Neural progenitor cell (in vitro differentiated cells): ENCODE results near the gene MCUR1. TPM values are rescaled to one million over a fixed set of nuclear protein-coding genes. Genes with fewer than 3 reads are reported as not detected.
"Not testable (repeated sequence)": the region's sequence is repeated elsewhere in the genome, so short reads cannot be mapped to it uniquely, and the experiment has no call there.

Experiments used
- DNase-seq: peaks from one replicate; pipeline ENCODE4 v3.0.0-alpha.2; 2016; ENCODE audit warnings: low spot score
- H2AFZ ChIP-seq: fragments of 200-600 bp; sonication (generic); replicated peaks from 2 replicates; pipeline ENCODE4 v1.6.1; 2016; ENCODE audit warnings: antibody characterized with exemption
- H3F3A ChIP-seq: fragments of 200-600 bp; sonication (generic); 2 replicates; pipeline ENCODE4 v1.6.1; 2016; ENCODE audit warnings: antibody characterized with exemption, low read depth
- H3K27ac ChIP-seq: fragments of 200-600 bp; sonication (generic); 2 replicates; pipeline ENCODE4 v1.5.1; 2016; ENCODE audit warnings: mild to moderate bottlenecking
- H3K27me3 ChIP-seq: fragments of 200-600 bp; sonication (generic); 2 replicates; pipeline ENCODE4 v1.6.1; 2016; ENCODE audit warnings: mild to moderate bottlenecking, moderate library complexity
- H3K36me3 ChIP-seq: fragments of 200-600 bp; sonication (generic); 2 replicates; pipeline ENCODE4 v1.5.1; 2016
- H3K4me1 ChIP-seq: fragments of 200-600 bp; sonication (generic); 2 replicates; pipeline ENCODE4 v1.6.1; 2016; ENCODE audit warnings: mixed run types
- H3K4me2 ChIP-seq: fragments of 200-600 bp; sonication (generic); 2 replicates; pipeline ENCODE4 v1.6.1; 2016
- H3K4me3 ChIP-seq: fragments of 200-600 bp; sonication (generic); 2 replicates; pipeline ENCODE4 v1.5.1; 2016
- H3K79me2 ChIP-seq: fragments of 200-600 bp; sonication (generic); 2 replicates; pipeline ENCODE4 v1.6.1; 2016; ENCODE audit warnings: low read depth
- H3K9ac ChIP-seq: fragments of 200-600 bp; sonication (generic); 2 replicates; pipeline ENCODE4 v1.6.1; 2016
- H3K9me3 ChIP-seq: fragments of 200-600 bp; sonication (generic); 2 replicates; pipeline ENCODE4 v1.5.1; 2016; ENCODE audit warnings: low read depth
- H4K20me1 ChIP-seq: fragments of 200-600 bp; sonication (generic); 2 replicates; pipeline ENCODE4 v1.6.1; 2016; ENCODE audit warnings: low read depth
- H3K27ac Mint-ChIP-seq: 3 replicates; pipeline ENCODE4 v1.8.0; 2021; ENCODE audit warnings: mixed read lengths
- H3K27me3 Mint-ChIP-seq: 2 replicates; pipeline ENCODE4 v1.8.0; 2022; ENCODE audit warnings: low read depth, mild to moderate bottlenecking, inconsistent platforms, moderate library complexity, mixed read lengths; ENCODE audit not compliant: insufficient read depth
- H3K36me3 Mint-ChIP-seq: 3 replicates; pipeline ENCODE4 v1.8.0; 2021; ENCODE audit warnings: mixed read lengths
- H3K4me1 Mint-ChIP-seq: 3 replicates; pipeline ENCODE4 v1.8.0; 2021; ENCODE audit warnings: mixed read lengths
- H3K4me3 Mint-ChIP-seq: 3 replicates; pipeline ENCODE4 v1.8.0; 2021; ENCODE audit warnings: mild to moderate bottlenecking, moderate library complexity, mixed read lengths
- H3K9me3 Mint-ChIP-seq: 3 replicates; pipeline ENCODE4 v1.8.0; 2020; ENCODE audit warnings: mixed read lengths
- EZH2 ChIP-seq: fragments of 200-600 bp; sonication (generic); IDR thresholded peaks from 2 replicates; pipeline ENCODE4 v1.6.1; 2017; ENCODE audit warnings: antibody characterized with exemption, mild to moderate bottlenecking, moderate library complexity
- EZH2phosphoT487 ChIP-seq: fragments of 200-600 bp; sonication (generic); IDR thresholded peaks from 2 replicates; pipeline ENCODE4 v1.6.1; 2017; ENCODE audit warnings: antibody characterized with exemption
- total RNA-seq: library from RNA; depleted of rRNA; stranded (reverse); fragments of >200 nt; gene quantifications from 2 replicates; pipeline ENCODE4 v1.2.3, GENCODE V29; 2015; ENCODE audit warnings: low replicate concordance
- TF ChIP-seq, protein P1 (sequence below): fragments of 200-600 bp; sonication (generic); IDR thresholded peaks from 2 replicates; pipeline ENCODE4 v1.5.1; 2017; ENCODE audit warnings: antibody characterized with exemption, mild to moderate bottlenecking

The MCUR1 gene
- total RNA-seq, 1 donor from 2014 or later: 16.2 TPM

- H3K79me2 ChIP-seq: no peaks in the 10 kb centered on the region
- peaks cover 3% of the 10 kb centered on the region for H3K27me3 Mint-ChIP-seq
- H3K36me3 Mint-ChIP-seq: no peaks in the 10 kb centered on the region
- peak overlapping the region; percentile 62 for H3K27ac ChIP-seq
- H3K4me2 ChIP-seq: no peak overlapping the region
- H3K27me3 ChIP-seq: no peaks in the 10 kb centered on the region
- no peaks in the 10 kb centered on the region for H3K36me3 ChIP-seq
- TF ChIP-seq, protein P1, sequence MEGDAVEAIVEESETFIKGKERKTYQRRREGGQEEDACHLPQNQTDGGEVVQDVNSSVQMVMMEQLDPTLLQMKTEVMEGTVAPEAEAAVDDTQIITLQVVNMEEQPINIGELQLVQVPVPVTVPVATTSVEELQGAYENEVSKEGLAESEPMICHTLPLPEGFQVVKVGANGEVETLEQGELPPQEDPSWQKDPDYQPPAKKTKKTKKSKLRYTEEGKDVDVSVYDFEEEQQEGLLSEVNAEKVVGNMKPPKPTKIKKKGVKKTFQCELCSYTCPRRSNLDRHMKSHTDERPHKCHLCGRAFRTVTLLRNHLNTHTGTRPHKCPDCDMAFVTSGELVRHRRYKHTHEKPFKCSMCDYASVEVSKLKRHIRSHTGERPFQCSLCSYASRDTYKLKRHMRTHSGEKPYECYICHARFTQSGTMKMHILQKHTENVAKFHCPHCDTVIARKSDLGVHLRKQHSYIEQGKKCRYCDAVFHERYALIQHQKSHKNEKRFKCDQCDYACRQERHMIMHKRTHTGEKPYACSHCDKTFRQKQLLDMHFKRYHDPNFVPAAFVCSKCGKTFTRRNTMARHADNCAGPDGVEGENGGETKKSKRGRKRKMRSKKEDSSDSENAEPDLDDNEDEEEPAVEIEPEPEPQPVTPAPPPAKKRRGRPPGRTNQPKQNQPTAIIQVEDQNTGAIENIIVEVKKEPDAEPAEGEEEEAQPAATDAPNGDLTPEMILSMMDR: no peak
- TF ChIP-seq EZH2phosphoT487 (no peak), EZH2 (no peak)
- H2AFZ ChIP-seq: peak overlapping the region; percentile 71
- H3K4me1 Mint-ChIP-seq: peaks cover 25% of the 10 kb centered on the region
- peaks cover 22% of the 10 kb centered on the region for H3F3A ChIP-seq
- no peak overlapping the region for H3K9ac ChIP-seq
- no peak overlapping the region for H3K27ac Mint-ChIP-seq
- H3K9me3 Mint-ChIP-seq: peaks cover 5% of the 10 kb centered on the region
- DNase-seq: no peak
- peaks cover 28% of the 10 kb centered on the region for H3K4me1 ChIP-seq
- no peak overlapping the region for H3K4me3 Mint-ChIP-seq
- H3K4me3 ChIP-seq: no peak overlapping the region
- no peaks in the 10 kb centered on the region for H4K20me1 ChIP-seq
- no peaks in the 10 kb centered on the region for H3K9me3 ChIP-seq
Measured at GRCh38 chr6:13851330-13851729, 37.0 kb upstream of the MCUR1 start.

DNA sequence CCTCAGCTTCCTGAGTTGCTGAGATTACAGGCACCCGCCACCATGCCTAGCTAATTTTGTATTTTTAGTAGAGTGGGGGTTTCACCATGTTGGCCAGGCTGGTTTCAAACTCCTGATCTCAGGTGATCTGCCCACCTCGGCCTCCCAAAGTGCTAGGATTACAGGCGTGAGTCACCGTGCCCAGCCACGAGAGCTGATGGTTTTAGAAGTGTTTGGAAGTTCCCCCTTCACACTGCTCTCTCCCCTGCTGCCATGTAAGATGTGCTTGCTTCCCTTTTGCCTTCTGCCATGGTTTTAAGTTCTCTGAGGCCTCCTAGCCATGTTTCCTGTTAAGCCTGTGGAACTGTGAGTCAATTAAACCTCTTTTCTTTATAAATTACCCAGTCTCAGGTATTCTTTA, 36.3 kb upstream of the MCUR1 start:
- H3K36me3 Mint-ChIP-seq, H3K27me3 ChIP-seq, H3K4me2 ChIP-seq, H3K9me3 Mint-ChIP-seq, H3K4me3 ChIP-seq, DNase-seq, H3K36me3 ChIP-seq, H3K27me3 Mint-ChIP-seq, H3K4me3 Mint-ChIP-seq, H3K27ac Mint-ChIP-seq, H3K79me2 ChIP-seq, H3K9ac ChIP-seq, H4K20me1 ChIP-seq, H3K9me3 ChIP-seq: not testable (repeated sequence)
- H3F3A ChIP-seq: peaks cover 22% of the 10 kb centered on the region
- peaks cover 25% of the 10 kb centered on the region for H3K4me1 Mint-ChIP-seq
- peaks cover 28% of the 10 kb centered on the region for H3K4me1 ChIP-seq
- H3K27ac ChIP-seq: peak overlapping the region; percentile 62
- peak overlapping the region; percentile 71 for H2AFZ ChIP-seq

- H3K4me2 ChIP-seq: no peak overlapping the region
- Mint-ChIP-seq H3K27me3 (no peaks in the 10 kb centered on the region), H3K27ac (no peak overlapping the region), H3K36me3 (no peaks in the 10 kb centered on the region), H3K4me1 (peaks cover 25% of the 10 kb centered on the region), H3K4me3 (no peak overlapping the region), H3K9me3 (peaks cover 3% of the 10 kb centered on the region)
- no peaks in the 10 kb centered on the region for H3K79me2 ChIP-seq
- TF ChIP-seq, protein P1: no peak
- TF ChIP-seq EZH2phosphoT487 (no peak), EZH2 (no peak)
- H3K27ac ChIP-seq: no peak overlapping the region
- H3K36me3 ChIP-seq: no peaks in the 10 kb centered on the region
- peaks cover 22% of the 10 kb centered on the region for H3F3A ChIP-seq
- H3K4me1 ChIP-seq: peaks cover 28% of the 10 kb centered on the region
- no peaks in the 10 kb centered on the region for H4K20me1 ChIP-seq
- H3K9ac ChIP-seq: no peak overlapping the region
- H3K9me3 ChIP-seq: no peaks in the 10 kb centered on the region
- no peaks in the 10 kb centered on the region for H3K27me3 ChIP-seq
- no peak overlapping the region for H2AFZ ChIP-seq
- H3K4me3 ChIP-seq: no peak overlapping the region
- no peak for DNase-seq
Measured at GRCh38 chr6:13848522-13849150, 34.3 kb upstream of the MCUR1 start.

DNA sequence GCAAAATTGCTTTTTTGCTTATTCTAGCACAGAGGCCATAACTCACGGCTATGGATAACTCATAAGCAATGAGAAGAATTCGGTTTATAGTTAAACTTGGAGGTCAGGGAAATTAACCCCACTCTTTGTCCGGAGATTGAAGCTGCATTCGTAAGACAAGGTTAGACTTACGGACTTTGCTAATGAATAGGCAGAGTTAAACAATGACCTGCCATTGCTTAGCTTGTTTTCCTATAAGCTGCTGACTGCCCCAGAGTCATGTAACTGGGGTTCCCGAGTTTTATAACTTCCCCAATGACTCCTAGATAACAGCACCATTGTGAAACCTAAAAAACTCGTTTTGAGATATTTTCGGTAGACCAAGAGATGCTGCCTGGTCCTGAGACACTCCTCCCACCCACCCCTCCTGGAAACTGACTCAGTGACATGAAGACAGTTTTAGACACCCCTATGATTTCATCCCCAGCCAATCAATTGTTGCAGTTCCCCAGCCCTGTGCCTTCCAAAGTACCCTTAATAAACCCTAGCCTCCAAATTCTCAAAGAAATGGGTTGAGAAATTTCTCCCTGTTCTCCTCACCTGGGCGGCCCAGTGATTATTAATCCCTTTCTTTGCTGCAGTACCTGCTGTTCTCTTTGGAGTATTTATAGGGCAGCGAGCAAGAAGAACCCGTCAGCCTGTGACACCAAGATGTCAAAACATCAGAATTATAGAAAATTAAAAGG, 33.1 kb upstream of the MCUR1 start:
- Mint-ChIP-seq H3K4me1 (peaks cover 25% of the 10 kb centered on the region), H3K4me3 (no peak overlapping the region), H3K9me3 (no peaks in the 10 kb centered on the region), H3K27me3 (no peaks in the 10 kb centered on the region), H3K36me3 (no peaks in the 10 kb centered on the region), H3K27ac (peak overlapping the region; percentile 57)
- TF ChIP-seq EZH2 (no peak), EZH2phosphoT487 (no peak)
- TF ChIP-seq, protein P1: no peak
- Histone ChIP-seq H3K79me2 (no peaks in the 10 kb centered on the region), H3F3A (peaks cover 22% of the 10 kb centered on the region), H3K9ac (no peak overlapping the region), H3K36me3 (no peaks in the 10 kb centered on the region), H3K9me3 (no peaks in the 10 kb centered on the region), H2AFZ (peak overlapping the region; percentile 76), H3K4me1 (peaks cover 28% of the 10 kb centered on the region), H3K27ac (no peak overlapping the region), H4K20me1 (no peaks in the 10 kb centered on the region), H3K4me3 (peak overlapping the region; percentile 2), H3K27me3 (no peaks in the 10 kb centered on the region), H3K4me2 (peak overlapping the region; percentile 42)
- DNase-seq: peak; percentile 36
